Smooth muscle cell (in vitro differentiated cells): ENCODE data around the gene COLEC12. TPM values are rescaled to one million over a fixed set of nuclear protein-coding genes. Genes with fewer than 3 reads are reported as not detected.
A peak's percentile ranks its signal among the peaks of the same experiment; 100 is the strongest.

Experiments
- DNase-seq: peaks from one replicate; lab custom pipeline; 2025; ENCODE audit not compliant: unreplicated experiment; lab: John Stamatoyannopoulos, UW
- H2AFZ ChIP-seq: fragments of 200-600 bp; sonication (generic); 2 replicates; pipeline ENCODE4 v1.6.0; 2016; ENCODE audit warnings: antibody characterized with exemption, low read depth, mild to moderate bottlenecking
- H3F3A ChIP-seq: fragments of 200-600 bp; sonication (generic); 2 replicates; pipeline ENCODE4 v1.6.0; 2017; ENCODE audit warnings: antibody characterized with exemption, low read depth
- H3K27ac ChIP-seq: fragments of 200-600 bp; sonication (generic); 2 replicates; pipeline ENCODE4 v1.5.1; 2016; ENCODE audit warnings: low read depth, mild to moderate bottlenecking
- H3K27me3 ChIP-seq: fragments of 200-600 bp; sonication (generic); 2 replicates; pipeline ENCODE4 v1.6.1; 2016; ENCODE audit warnings: low read depth, mild to moderate bottlenecking
- H3K36me3 ChIP-seq: fragments of 200-600 bp; sonication (generic); 2 replicates; pipeline ENCODE4 v1.5.1; 2016; ENCODE audit warnings: low read depth
- H3K4me1 ChIP-seq: fragments of 200-600 bp; sonication (generic); 2 replicates; pipeline ENCODE4 v1.5.1; 2016; ENCODE audit warnings: low read depth
- H3K4me2 ChIP-seq: fragments of 200-600 bp; sonication (generic); 2 replicates; pipeline ENCODE4 v1.6.0; 2016; ENCODE audit warnings: mild to moderate bottlenecking
- H3K4me3 ChIP-seq: fragments of 200-600 bp; sonication (generic); 2 replicates; pipeline ENCODE4 v1.5.1; 2016; ENCODE audit warnings: mild to moderate bottlenecking
- H3K79me2 ChIP-seq: fragments of 200-600 bp; sonication (generic); 2 replicates; pipeline ENCODE4 v1.6.0; 2016; ENCODE audit warnings: low read depth, mild to moderate bottlenecking
- H3K9ac ChIP-seq: fragments of 200-600 bp; sonication (generic); 2 replicates; pipeline ENCODE4 v1.6.0; 2016; ENCODE audit warnings: low read depth
- H3K9me3 ChIP-seq: fragments of 200-600 bp; sonication (generic); replicated peaks from 2 replicates; pipeline ENCODE4 v1.5.1; 2016; ENCODE audit warnings: low read depth
- H4K20me1 ChIP-seq: fragments of 200-600 bp; sonication (generic); 2 replicates; pipeline ENCODE4 v1.6.0; 2016; ENCODE audit warnings: low read depth
- CTCF ChIP-seq: fragments of 200-600 bp; sonication (generic); IDR thresholded peaks from 2 replicates; pipeline ENCODE4 v1.5.1; 2017; ENCODE audit warnings: borderline replicate concordance, mild to moderate bottlenecking, antibody characterized with exemption; ENCODE audit not compliant: insufficient read depth, poor library complexity, severe bottlenecking
- WGBS: methylation state at CpG from one replicate; pipeline ENCODE4 v1.1.7; 2016; ENCODE audit warnings: low lambda C conversion rate; 5-methylcytosine and 5-hydroxymethylcytosine counted together
- polyA plus RNA-seq: library from polyadenylated mRNA; unstranded; fragments of >200 nt; fragmentation: Nextera tagmentation; extraction: Ambion mirVana; gene quantifications from 2 replicates; pipeline ENCODE4 v1.2.1, GENCODE V29; 2016
- total RNA-seq: library from RNA; depleted of rRNA; stranded (reverse); fragments of >200 nt; gene quantifications from 2 replicates; pipeline ENCODE4 v1.2.3, GENCODE V29; 2014

COLEC12 gene
- total and polyA plus RNA-seq, 2 experiments from 2014 or later = 10.8 to 13.7 TPM

GRCh38 chr18:400456-400855 is 100.0 kb downstream of the COLEC12 start:
- Histone ChIP-seq H3F3A (no peaks in the 10 kb centered on the region), H3K79me2 (no peaks in the 10 kb centered on the region), H3K27me3 (no peaks in the 10 kb centered on the region), H3K9ac (no peak overlapping the region), H4K20me1 (no peaks in the 10 kb centered on the region), H3K4me1 (no peaks in the 10 kb centered on the region), H3K36me3 (no peaks in the 10 kb centered on the region), H3K9me3 (no peaks in the 10 kb centered on the region), H3K4me2 (peak overlapping the region; percentile 25), H3K27ac (no peak overlapping the region), H2AFZ (no peak overlapping the region), H3K4me3 (no peak overlapping the region)
- 73% methylated on average over 5 of the region's 5 CpGs for WGBS
- no peak for DNase-seq
- no peak for TF ChIP-seq CTCF

DNA sequence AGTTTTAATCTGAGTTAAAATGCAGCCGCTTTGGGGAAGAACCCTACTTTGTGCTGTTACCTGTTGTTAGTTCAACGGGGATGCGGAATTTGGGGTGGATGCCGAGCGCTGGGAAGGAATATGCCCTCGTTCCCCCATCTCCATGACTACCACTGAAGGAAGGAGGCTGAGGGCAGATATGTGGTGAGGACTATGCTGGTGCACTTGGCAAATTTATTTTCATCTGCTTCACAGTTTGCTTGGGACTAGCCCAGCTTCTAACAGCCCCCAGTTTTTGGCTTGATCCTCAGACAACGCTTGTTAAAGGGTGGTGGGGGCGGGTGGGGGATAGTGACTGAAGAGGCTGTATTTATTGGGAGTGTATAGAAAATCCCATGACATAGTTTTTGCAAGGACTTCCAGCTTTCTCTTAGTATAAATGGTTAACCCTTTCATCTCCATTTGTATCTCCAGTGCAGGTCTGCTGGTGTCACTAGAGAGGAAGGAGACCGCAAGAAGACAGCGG is 100.8 kb downstream of the COLEC12 start:
- 83% methylated on average over 10 of the region's 10 CpGs for WGBS

DNA sequence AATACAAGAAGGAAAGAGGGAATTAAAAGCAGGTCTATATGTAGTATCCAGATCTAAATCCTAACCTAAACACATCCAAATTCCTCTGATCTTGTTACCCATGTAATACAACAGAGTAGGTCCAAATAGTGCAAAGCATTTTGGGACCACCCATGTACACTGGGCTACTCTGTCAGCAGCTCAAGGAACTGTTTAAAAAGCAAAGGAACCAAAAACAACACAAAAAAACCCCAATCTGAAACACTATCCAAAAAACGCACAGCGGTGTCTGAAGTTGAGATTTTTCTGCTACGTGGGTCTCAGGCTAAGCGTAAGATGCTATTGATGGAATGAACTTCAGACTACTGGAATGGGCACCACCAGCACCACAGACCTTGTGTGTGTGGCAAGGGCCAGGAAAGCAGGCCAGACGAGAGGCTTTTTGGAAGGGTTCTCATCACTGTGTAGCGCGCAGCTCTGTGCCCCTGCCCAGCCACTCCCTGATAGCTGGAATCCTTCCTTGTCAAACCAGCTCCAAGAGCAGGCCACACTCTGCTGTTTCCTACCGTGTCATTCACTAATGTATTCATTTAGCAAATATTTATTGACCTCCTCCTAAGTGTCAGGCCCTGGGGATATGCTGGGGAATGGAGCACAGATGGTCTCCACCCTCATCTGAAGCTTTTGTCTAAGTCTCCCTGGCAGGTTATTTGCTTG is 101.4 kb downstream of the COLEC12 start:
- H2AFZ ChIP-seq = no peak overlapping the region
- H3K79me2 ChIP-seq = no peaks in the 10 kb centered on the region
- no peak overlapping the region for H3K4me2 ChIP-seq
- H3K27ac ChIP-seq = no peak overlapping the region
- WGBS = 65% methylated on average over 8 of the region's 8 CpGs
- no peaks in the 10 kb centered on the region for H3K4me1 ChIP-seq
- no peaks in the 10 kb centered on the region for H3K36me3 ChIP-seq
- no peaks in the 10 kb centered on the region for H4K20me1 ChIP-seq
- TF ChIP-seq CTCF = no peak
- no peaks in the 10 kb centered on the region for H3K27me3 ChIP-seq
- no peak overlapping the region for H3K4me3 ChIP-seq
- no peak for DNase-seq
- no peak overlapping the region for H3K9ac ChIP-seq
- no peaks in the 10 kb centered on the region for H3F3A ChIP-seq
- no peaks in the 10 kb centered on the region for H3K9me3 ChIP-seq

More for the DNA sequence above, 100.8 kb downstream of the COLEC12 start:
- Histone ChIP-seq H3K27ac (no peak overlapping the region), H3K4me3 (no peak overlapping the region), H3F3A (no peaks in the 10 kb centered on the region), H3K4me1 (no peaks in the 10 kb centered on the region), H3K9me3 (no peaks in the 10 kb centered on the region), H4K20me1 (no peaks in the 10 kb centered on the region), H2AFZ (no peak overlapping the region), H3K36me3 (no peaks in the 10 kb centered on the region), H3K4me2 (no peak overlapping the region), H3K27me3 (no peaks in the 10 kb centered on the region), H3K9ac (no peak overlapping the region), H3K79me2 (no peaks in the 10 kb centered on the region)
- DNase-seq = no peak
- no peak for TF ChIP-seq CTCF

DNA sequence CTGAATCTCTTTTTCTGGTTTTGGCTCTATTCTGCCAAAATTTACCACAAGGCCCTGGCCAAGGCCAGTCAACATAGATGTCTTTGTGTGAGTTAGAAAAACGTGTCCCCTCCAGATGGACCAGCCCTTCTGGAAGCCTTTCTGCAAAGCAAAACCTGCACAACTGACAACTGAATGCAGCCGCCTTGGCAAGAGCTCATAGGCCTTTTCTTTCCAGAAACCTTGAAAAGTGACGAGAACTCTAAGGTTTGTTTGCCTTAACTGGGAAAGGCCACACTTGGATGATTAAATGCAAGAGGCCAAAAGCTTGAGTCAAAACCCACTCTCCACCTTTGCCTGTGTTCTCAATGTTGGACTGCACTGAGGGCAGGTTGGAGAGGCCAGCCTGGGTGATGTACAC is 103.9 kb downstream of the COLEC12 start:
- Histone ChIP-seq H4K20me1 (no peaks in the 10 kb centered on the region), H3K27ac (no peak overlapping the region), H2AFZ (no peak overlapping the region), H3K4me3 (no peak overlapping the region), H3K36me3 (no peaks in the 10 kb centered on the region), H3K4me2 (no peak overlapping the region), H3K9ac (no peak overlapping the region), H3K4me1 (no peaks in the 10 kb centered on the region), H3F3A (no peaks in the 10 kb centered on the region), H3K27me3 (no peaks in the 10 kb centered on the region), H3K79me2 (no peaks in the 10 kb centered on the region), H3K9me3 (no peaks in the 10 kb centered on the region)
- WGBS = 92% methylated on average over 3 of the region's 3 CpGs
- no peak for TF ChIP-seq CTCF
- DNase-seq = no peak
